Kidney (tissue), 14 donors: Measurements from ENCODE around the gene CEP57. TPM values are rescaled to one million over a fixed set of nuclear protein-coding genes. Genes with fewer than 3 reads are reported as not detected.

ENCODE experiments used
- DNase-seq, 5 donors: peaks; one replicate each; pipeline ENCODE4 v3.0.0-alpha.2; 2013 to 2020
- FAIRE-seq: peaks from 2 replicates; lab custom pipeline; 2012; peaks lifted over from hg19 to GRCh38; lab: Jason Lieb, UNC
- H3K27ac ChIP-seq, 2 donors: one replicate each; pipeline ENCODE4 v1.7.0; 2013; ENCODE audit warnings: low read depth in 2 of 2, low read length in 2 of 2, inconsistent platforms in 1 of 2
- H3K27me3 ChIP-seq: one replicate; pipeline ENCODE4 v1.7.1; 2013; ENCODE audit warnings: low read length, inconsistent platforms; ENCODE audit not compliant: control insufficient read depth, insufficient read depth
- H3K36me3 ChIP-seq, 3 donors: one replicate each; pipeline versions ENCODE4 v1.7.0 to v1.7.1; 2013; ENCODE audit warnings: low read length in 3 of 3, control low read depth in 1 of 3, inconsistent platforms in 1 of 3; ENCODE audit not compliant: insufficient read depth in 3 of 3, control insufficient read depth in 2 of 3
- H3K4me1 ChIP-seq, 3 donors: one replicate each; pipeline versions ENCODE4 v1.7.0 to v1.7.1; 2013; ENCODE audit warnings: low read length in 3 of 3, inconsistent platforms in 1 of 3, low read depth in 1 of 3; ENCODE audit not compliant: control insufficient read depth in 2 of 3, insufficient read depth in 2 of 3
- H3K4me3 ChIP-seq, 3 donors: one replicate each; pipeline versions ENCODE4 v1.7.0 to v1.8.1; 2013; ENCODE audit warnings: low read length in 3 of 3, control low read depth in 1 of 3, inconsistent platforms in 1 of 3
- H3K9ac ChIP-seq, 3 donors: one replicate each; pipeline versions ENCODE4 v1.7.0 to v1.7.1; 2013; ENCODE audit warnings: low read length in 3 of 3, control low read depth in 1 of 3, inconsistent platforms in 1 of 3
- H3K9me3 ChIP-seq, 3 donors: one replicate each; pipeline versions ENCODE4 v1.7.0 to v1.7.1; 2013; ENCODE audit warnings: low read length in 3 of 3, control low read depth in 1 of 3, inconsistent platforms in 1 of 3; ENCODE audit not compliant: control insufficient read depth in 2 of 3, insufficient read depth in 1 of 3
- CTCF ChIP-seq: IDR thresholded peaks from 3 replicates; pipeline ENCODE4 v1.5.1; 2012; ENCODE audit warnings: mild to moderate bottlenecking, moderate library complexity, borderline replicate concordance; ENCODE audit not compliant: insufficient read depth; ENCODE audit errors: extremely low read depth
- intact Hi-C: fragments of 100-400 bp; cut with DNase I; formaldehyde crosslinking; loops from one replicate; pipeline ENCODE4 v1.11.1; 2022
- polyA plus RNA-seq: library from polyadenylated mRNA; stranded (reverse); fragments of 350-450 nt; fragmentation: Illumina TruSeq; extraction: RNeasy Lipid Tissue Mini Kit (QIAGEN cat#74804); gene quantifications from one replicate; pipeline ENCODE4 v1.2.3, GENCODE V29; 2014; ENCODE audit warnings: low read depth, low replicate concordance; ENCODE audit not compliant: insufficient read depth
- total RNA-seq: library from RNA; stranded (reverse); fragmentation: NEBNext Ultra II Directional; extraction: Animal tissue kit (Norgen Biotek cat#: 25700); gene quantifications from one replicate; pipeline ENCODE4 v1.2.1, GENCODE V29; 2021
- donor health status: control.
- donor health status: control.
- donor health status: control.
- donor health status: control.
- donor health status: control.
- donor health status: DM: yes; HTN: yes; CAD: no.
- donor health status: Normal renal cell carcinoma (clear cell type).

CEP57 gene
- total and polyA plus RNA-seq, 2 donors from 2014 or later = 14.9 to 33.4 TPM

GRCh38 chr11:95792200-95792599 is 1.9 kb downstream of the CEP57 start:
- Histone ChIP-seq H3K9ac (no peak overlapping the region), H3K4me3 (no peak overlapping the region), H3K9me3 (no peaks in the 10 kb centered on the region), H3K27ac (no peak overlapping the region), H3K27me3 (no peaks in the 10 kb centered on the region), H3K36me3 (no peaks in the 10 kb centered on the region), H3K4me1 (peaks cover 3 to 12% (median 8%) of the 10 kb centered on the region in 3 donors)
- DNase-seq = no peak
- no peak for FAIRE-seq
- TF ChIP-seq CTCF = no peak
- intact Hi-C loops = no loop called here

- H3K4me3 ChIP-seq = no peak overlapping the region
- FAIRE-seq (no peak), DNase-seq (no peak)
- TF ChIP-seq CTCF = no peak
- no peak overlapping the region for H3K27ac ChIP-seq
- no peak overlapping the region for H3K9ac ChIP-seq
- intact Hi-C loops = no loop called here
- no peaks in the 10 kb centered on the region for H3K36me3 ChIP-seq
- peaks cover 3 to 12% (median 8%) of the 10 kb centered on the region in 3 donors for H3K4me1 ChIP-seq
- H3K27me3 ChIP-seq = no peaks in the 10 kb centered on the region
- H3K9me3 ChIP-seq = no peaks in the 10 kb centered on the region
Measured at GRCh38 chr11:95792700-95793099, 2.4 kb downstream of the CEP57 start.

- FAIRE-seq = no peak
- TF ChIP-seq CTCF = no peak
- no peaks in the 10 kb centered on the region for H3K36me3 ChIP-seq
- H3K9ac ChIP-seq = no peak overlapping the region
- peaks cover 3 to 12% (median 6%) of the 10 kb centered on the region in 3 donors for H3K4me1 ChIP-seq
- H3K4me3 ChIP-seq = no peak overlapping the region
- no peaks in the 10 kb centered on the region for H3K9me3 ChIP-seq
- H3K27me3 ChIP-seq = no peaks in the 10 kb centered on the region
- H3K27ac ChIP-seq = no peak overlapping the region
- no peak for DNase-seq
- intact Hi-C loops = no loop called here
Measured at GRCh38 chr11:95793116-95793515, 2.8 kb downstream of the CEP57 start.

- Histone ChIP-seq H3K9me3 (no peaks in the 10 kb centered on the region), H3K4me1 (peaks cover 0 to 5% (median 3%) of the 10 kb centered on the region in 3 donors), H3K36me3 (no peaks in the 10 kb centered on the region), H3K27ac (no peak overlapping the region), H3K4me3 (no peak overlapping the region), H3K9ac (no peak overlapping the region), H3K27me3 (no peaks in the 10 kb centered on the region)
- DNase-seq (no peak), FAIRE-seq (no peak)
- no peak for TF ChIP-seq CTCF
- intact Hi-C loops = no loop called here
Measured at GRCh38 chr11:95794086-95794485, 3.8 kb downstream of the CEP57 start.
